ENCODE data around the gene ELOA. TPM values are rescaled to one million over a fixed set of nuclear protein-coding genes. Genes with fewer than 3 reads are reported as not detected.
A peak's percentile ranks its signal among the peaks of the same experiment; 100 is the strongest.
"Not testable (repeated sequence)": the region's sequence is repeated elsewhere in the genome, so short reads cannot be mapped to it uniquely, and the experiment has no call there.

ELOA gene
- total RNA-seq, 1 donor from 2014 or later: 22.9 TPM

- DNase-seq (ENCODE audit: low read depth, low spot score): no peak
Observed at GRCh38 chr1:23799255-23799569, 55.9 kb downstream of the ELOA start.

- no peak for DNase-seq (ENCODE audit: low read depth, low spot score)
Observed at GRCh38 chr1:23799570-23800399, 56.5 kb downstream of the ELOA start.

DNA sequence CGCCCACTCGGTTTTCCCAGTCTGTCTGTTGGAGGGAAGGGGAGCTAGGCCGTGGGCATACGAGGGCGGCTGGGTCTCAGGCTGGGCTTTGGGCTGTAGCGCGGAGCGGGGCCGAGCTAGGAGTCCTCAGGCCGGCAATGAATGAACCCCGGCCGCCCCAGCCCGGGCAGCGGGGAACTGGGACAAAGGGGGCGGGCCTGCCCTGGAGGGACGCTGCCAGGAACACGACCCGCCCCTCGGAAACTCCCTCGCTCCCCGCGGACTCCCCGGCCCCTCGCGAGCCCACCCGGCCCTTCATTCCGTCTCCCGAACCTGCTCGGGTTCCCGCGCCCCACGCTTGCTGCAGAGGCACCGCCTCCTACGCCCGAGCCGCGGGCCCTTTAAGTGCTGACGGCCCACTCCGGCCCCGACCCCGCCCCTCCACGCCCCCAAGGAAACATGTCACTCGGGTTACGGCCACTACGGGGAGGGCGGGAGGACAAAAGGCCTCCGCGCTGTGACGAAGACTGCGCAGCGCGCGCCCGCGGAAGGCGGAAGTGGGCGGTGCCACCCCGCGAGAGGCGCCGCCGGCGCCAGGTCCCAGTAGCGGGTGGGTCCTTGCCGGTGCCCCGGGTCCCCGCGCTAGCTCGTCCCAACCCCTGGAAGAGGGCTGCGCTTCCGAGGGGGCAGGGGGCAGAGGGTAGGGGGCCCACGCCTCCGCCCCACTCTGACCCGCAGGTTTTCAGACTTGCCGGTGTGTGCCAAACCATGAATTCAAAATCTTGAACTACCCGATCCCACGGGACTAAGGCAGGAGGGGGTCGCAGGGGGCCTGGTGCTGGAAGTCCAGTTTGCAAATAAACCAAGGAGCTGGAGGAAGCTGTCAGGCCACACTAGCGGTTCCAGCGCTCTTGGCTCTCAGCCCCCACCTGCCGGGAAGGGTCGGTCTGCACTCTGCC, 57.4 kb downstream of the ELOA start, which contains the start of gene GALE:
TSS of gene GALE (minus strand) at position 355 of the 938 bp plus-strand sequence. CDS start 1,747 bp downstream, outside the sequence.
- peak; percentile 84 for DNase-seq (ENCODE audit: low read depth, low spot score)

- DNase-seq (ENCODE audit: low read depth, low spot score): no peak
Observed at GRCh38 chr1:23801338-23801748, 58.1 kb downstream of the ELOA start.

GRCh38 chr1:23801876-23802275, 58.6 kb downstream of the ELOA start:
- DNase-seq (ENCODE audit: low read depth, low spot score): no peak

- DNase-seq (ENCODE audit: low read depth, low spot score): not testable (repeated sequence)
Observed at GRCh38 chr1:23802809-23803342, 59.6 kb downstream of the ELOA start.

GRCh38 chr1:23803674-23804073, 60.4 kb downstream of the ELOA start:
- no peak for DNase-seq (ENCODE audit: low read depth, low spot score)

- no peak for DNase-seq (ENCODE audit: low read depth, low spot score)
Observed at GRCh38 chr1:23804183-23804835, 61.0 kb downstream of the ELOA start.

DNA sequence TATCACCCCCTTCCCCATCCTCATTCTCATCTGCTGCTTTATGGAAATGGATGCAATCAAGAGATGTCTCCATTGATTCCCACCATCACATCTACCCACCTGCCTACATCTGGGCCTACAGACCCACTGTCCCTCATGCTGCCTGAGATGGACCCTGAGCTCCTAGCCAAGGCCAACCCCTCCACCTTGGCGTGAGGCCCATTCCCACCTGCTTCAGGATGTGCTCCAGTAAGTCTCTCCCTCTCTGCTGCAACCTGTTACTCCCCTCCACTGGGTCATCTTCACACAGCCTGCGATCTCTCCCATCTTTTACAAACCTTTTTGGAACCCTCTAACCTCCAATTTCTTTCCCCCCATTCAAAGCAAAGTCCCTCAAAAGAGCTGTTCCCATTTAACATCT, 61.8 kb downstream of the ELOA start:
- DNase-seq (ENCODE audit: low read depth, low spot score): no peak

GRCh38 chr1:23806280-23806679, 63.0 kb downstream of the ELOA start:
- DNase-seq (ENCODE audit: low read depth, low spot score): no peak

DNA sequence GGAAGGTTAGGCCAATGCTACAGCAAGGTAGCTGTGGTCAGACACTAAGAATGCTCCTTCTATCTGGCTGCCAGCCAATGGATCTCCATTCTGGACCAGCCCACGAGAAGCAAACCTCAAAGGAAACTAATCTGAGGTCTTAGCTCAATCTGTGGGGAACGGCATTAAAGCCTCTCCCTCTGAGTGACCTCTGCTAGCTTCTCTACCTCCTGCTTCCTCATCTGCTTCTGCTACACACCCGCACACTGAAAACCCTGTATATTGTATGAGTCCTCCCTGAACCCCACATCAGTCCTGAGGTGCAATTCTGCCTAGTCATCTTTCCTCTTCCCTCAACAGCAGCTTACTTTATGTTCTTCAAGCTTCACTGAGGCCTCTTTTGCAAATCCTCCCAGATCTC, 64.2 kb downstream of the ELOA start:
- no peak for DNase-seq (ENCODE audit: low read depth, low spot score)

- DNase-seq (ENCODE audit: low read depth, low spot score): no peak
Observed at GRCh38 chr1:23809751-23810171, 66.5 kb downstream of the ELOA start.

DNA sequence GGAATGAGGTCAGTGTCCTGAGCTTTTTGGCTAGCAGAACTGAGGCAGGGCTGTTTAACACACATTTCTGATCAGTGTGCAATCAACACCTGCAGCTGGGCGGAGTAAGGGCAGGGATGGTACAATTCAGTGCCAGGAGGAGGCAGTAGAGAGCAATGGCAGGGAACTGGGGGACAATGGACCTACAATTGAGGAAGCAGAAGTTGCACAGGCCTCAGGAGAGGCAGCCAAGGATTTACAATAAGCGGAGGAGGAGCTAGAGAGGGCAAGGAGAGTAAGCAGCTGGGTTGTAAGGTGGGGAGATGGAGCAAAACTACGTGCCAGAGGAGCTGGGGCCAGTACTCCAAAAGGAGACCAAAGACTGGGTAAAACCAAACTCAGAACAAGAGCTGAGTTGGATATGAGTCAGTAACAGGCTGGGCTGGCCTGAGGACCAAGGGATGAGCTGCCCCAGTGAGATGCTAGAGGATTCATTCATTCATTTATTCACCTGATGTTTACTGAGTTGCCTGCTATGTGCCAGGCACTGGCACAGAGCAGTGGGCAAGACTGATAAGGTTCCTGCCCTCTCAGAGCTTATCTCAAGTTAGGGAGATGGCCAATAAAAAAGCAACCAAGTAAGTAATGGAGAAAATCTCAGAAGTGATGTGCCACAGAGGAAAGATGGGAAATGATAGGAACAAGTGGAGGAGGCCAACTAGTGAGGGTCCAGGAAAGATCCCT, 67.7 kb downstream of the ELOA start:
- DNase-seq (ENCODE audit: low read depth, low spot score): no peak

Other genes starting within 250 kb of the ELOA start
- 2.1 and 3.8 TPM in 2 replicates for gene E2F2, start 212.2 kb upstream of the ELOA start, total RNA-seq
- 189 and 206 TPM in 2 replicates for gene ID3, start 184.0 kb upstream of the ELOA start, total RNA-seq
- gene RPL11, start 51.7 kb upstream of the ELOA start, total RNA-seq: 1,249 and 1,951 TPM in 2 replicates
- 45.6 and 48.2 TPM in 2 replicates for gene PITHD1, start 34.9 kb downstream of the ELOA start, total RNA-seq
- gene LYPLA2, start 47.7 kb downstream of the ELOA start, total RNA-seq: 97.6 and 110 TPM in 2 replicates
- gene GALE, start 57.3 kb downstream of the ELOA start, total RNA-seq: 47.1 and 59.4 TPM in 2 replicates
- gene HMGCL, start 82.0 kb downstream of the ELOA start, total RNA-seq: 33.8 and 35.7 TPM in 2 replicates
- gene FUCA1, start 124.8 kb downstream of the ELOA start, total RNA-seq: 8.6 and 11.9 TPM in 2 replicates
- not detected in 2 replicates for gene CNR2, start 169.9 kb downstream of the ELOA start, total RNA-seq
- 105 and 149 TPM in 2 replicates for gene PNRC2, start 216.4 kb downstream of the ELOA start, total RNA-seq
- gene SRSF10, start 236.9 kb downstream of the ELOA start, total RNA-seq: 91.4 and 139 TPM in 2 replicates